GM12892 (cell line): ENCODE data around the gene EPB41L2.
A peak's percentile ranks its signal among the peaks of the same experiment; 100 is the strongest.
"Not testable (repeated sequence)": the region's sequence is repeated elsewhere in the genome, so short reads cannot be mapped to it uniquely, and the experiment has no call there.

Experiments used
- DNase-seq: peaks from one replicate; pipeline ENCODE4 v3.0.0; 2011; ENCODE audit not compliant: insufficient read length
- FAIRE-seq: peaks from 2 replicates; lab custom pipeline; 2011; peaks lifted over from hg19 to GRCh38; lab: Jason Lieb, UNC
- POLR2A ChIP-seq: IDR thresholded peaks from 2 replicates; pipeline ENCODE4 v1.6.1; 2011; ENCODE audit warnings: low read depth, low read length, control low read depth
- POLR2AphosphoS5 ChIP-seq: IDR thresholded peaks from 2 replicates; pipeline ENCODE4 v1.6.1; 2011; ENCODE audit warnings: low read depth, low read length, control low read depth
- TAF1 ChIP-seq: IDR thresholded peaks from 2 replicates; pipeline ENCODE4 v1.6.1; 2011; ENCODE audit warnings: low read depth, mild to moderate bottlenecking, control low read depth, low read length, borderline replicate concordance

Gene EPB41L2

DNA sequence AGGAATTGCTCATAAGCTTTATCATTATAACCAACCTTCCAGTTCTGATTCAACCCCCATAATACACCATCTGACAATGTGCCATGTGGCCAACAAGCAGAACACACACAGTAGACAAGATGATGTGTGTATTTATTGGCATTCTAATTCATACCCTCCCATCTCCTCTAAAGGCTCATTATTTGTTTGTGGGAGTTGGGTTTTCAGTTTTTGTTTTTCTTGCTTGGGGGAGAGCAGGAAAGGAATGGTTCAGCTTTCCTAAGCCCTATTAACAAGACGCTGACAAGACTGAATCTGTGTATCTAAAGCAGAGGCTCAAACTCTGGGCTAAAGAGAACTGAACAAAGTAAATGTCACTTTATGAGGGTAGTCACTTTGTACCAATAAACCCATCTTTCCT, 36.8 kb downstream of the EPB41L2 start:
- TF ChIP-seq POLR2A: no peak
- TF ChIP-seq POLR2AphosphoS5: no peak
- TF ChIP-seq TAF1: no peak
- FAIRE-seq (no peak), DNase-seq (no peak)

DNA sequence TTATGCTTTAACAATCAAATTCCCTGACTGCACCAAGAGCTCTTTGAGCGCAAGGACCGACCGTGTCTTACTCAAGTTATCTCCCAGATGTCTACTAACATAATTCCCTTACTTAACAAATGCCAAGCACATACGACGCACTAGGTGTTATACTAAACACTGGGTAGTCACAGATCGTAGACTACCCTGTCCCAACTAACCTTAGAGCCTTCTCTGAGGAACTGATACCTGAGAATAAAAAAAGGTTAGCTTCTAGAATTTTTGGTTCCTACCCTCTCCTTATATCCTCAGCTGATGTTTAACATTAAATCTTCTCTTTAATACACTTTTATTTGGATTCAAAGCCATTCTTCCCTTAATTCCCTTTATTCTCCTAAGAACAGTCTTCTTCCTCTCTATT, 38.5 kb downstream of the EPB41L2 start:
- FAIRE-seq (no peak), DNase-seq (no peak)
- no peak for TF ChIP-seq POLR2AphosphoS5
- no peak for TF ChIP-seq POLR2A
- no peak for TF ChIP-seq TAF1

DNA sequence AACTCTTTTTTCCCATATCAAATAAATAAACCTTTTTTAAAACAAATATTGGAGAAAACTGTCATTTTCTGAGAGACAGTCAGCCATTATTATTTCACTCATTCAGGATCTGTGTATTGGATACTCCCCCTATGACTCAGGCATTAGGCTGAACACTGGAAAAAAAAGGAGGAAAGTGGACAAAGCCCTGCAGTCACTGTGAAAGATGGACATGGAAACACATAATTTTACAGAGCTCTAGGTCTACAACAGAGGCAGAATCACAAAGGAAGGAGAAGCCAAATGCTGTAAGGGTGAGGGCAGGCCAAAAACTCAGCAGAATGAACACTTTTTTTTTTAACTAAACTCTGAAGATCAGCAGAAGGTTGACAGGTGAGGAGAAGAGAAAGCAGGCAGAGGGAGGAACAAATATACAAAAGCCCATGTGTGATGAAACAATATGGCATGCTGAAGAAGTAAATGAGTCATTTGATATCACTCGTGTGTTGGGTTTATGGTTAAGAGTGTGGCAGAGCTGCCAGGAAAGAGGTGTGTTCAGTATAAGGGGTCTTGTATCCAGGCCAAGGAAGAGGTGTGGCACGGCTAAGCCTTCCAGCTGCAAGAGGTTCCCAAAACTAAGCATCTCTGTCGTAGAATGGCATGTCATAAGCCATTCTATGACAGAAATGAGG, 39.1 kb downstream of the EPB41L2 start:
- FAIRE-seq (no peak), DNase-seq (no peak)
- TF ChIP-seq POLR2A (no peak), POLR2AphosphoS5 (no peak), TAF1 (no peak)

DNA sequence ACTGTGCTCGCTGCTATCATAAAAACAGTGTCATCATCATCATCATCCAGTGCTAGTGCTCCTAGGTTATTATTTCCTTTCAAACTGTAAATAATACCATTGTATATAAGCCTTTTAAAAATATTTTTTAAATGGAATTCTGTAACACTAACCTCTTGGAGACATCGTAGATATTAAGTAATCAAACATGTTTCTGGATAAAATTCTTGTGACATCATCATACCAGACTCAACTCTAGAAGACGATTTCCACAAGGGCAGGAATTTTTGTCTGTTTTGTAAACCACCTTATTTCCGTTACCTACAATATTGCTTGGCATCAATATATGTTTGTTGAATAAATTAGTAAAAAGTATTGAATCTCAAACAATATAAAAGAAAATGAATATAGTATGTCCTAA, 40.4 kb downstream of the EPB41L2 start:
- DNase-seq: no peak
- TF ChIP-seq POLR2AphosphoS5 (no peak), TAF1 (no peak), POLR2A (no peak)
- no peak for FAIRE-seq

DNA sequence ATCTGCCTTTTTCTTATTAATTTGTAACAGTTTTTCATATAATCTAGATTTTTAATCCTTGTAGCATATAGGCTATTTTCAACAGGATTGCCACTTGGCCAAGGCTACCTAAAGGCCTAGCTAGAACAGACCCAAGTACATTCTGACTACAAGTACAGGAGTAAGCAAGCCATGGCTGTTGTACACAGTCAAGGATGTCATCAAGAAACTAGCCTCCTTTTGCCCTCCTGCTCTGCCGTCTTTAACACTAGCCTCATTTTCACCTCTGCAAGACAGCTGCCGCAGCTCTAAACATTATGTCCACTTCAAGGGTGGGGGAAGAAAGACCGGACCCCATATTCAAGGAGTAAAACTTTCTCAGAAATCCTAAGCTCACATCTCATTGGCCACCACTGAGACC, 45.1 kb downstream of the EPB41L2 start:
- no peak for FAIRE-seq
- TF ChIP-seq POLR2AphosphoS5 (no peak), POLR2A (no peak), TAF1 (no peak)

DNA sequence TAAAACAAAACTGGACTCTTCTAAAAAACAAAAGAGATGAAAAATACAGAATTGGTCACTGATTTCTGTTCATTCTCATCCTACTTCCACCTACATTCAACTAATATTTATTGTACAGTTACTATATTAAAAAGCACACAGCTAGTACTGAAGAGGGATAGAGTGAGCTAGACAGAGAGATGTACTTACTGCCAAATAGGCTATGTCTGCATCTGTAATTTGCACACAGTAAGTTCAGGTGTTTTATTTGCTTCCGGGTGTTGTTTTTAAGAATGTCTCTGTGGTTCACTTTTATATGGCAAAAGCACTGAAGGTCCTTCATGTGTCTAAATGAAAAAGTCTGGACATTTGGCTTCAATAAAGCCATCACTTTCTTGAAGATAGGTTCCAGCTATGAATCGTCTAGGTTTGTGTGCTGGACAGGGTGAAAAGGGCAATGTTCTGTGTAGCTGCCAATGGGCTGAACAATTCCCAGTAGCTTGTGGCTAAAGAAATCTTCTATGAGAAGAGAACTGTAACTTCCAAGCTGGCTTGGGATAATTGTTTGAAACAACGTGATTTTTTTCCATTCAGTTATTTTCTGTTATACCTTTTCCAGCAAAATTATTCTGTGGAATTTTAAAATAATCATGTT, 47.3 kb downstream of the EPB41L2 start:
- no peak for TF ChIP-seq TAF1
- TF ChIP-seq POLR2AphosphoS5: no peak
- TF ChIP-seq POLR2A: no peak
- DNase-seq (no peak), FAIRE-seq (peak; percentile 44)

More for the DNA sequence above, 45.1 kb downstream of the EPB41L2 start:
- DNase-seq: no peak

DNA sequence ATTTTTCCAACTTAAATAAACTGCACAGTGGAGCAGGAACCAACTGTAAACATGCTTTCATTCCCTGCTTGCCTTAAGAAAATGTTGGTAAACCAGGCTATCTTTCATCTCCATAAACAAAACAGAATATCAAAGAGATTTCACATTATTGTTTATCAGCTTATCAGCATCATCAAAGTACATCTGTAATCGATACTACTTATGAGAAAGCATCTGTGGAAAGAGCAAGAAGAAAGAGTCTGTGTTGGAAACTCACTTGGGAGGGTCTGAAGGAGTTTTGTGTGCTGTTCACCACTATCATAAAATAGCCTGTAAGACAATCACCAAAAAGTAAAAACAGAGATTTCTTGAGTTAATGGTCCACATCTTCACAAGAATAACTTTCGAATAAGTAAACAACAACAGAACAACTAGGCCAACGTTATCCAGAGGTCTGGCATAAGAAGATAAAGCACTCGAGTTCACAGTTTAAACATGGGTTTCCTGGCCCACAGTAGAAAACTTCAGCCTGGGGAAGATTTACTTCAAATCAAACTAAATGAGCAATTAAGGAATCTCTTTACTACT, 47.9 kb downstream of the EPB41L2 start:
- no peak for TF ChIP-seq TAF1
- TF ChIP-seq POLR2AphosphoS5: no peak
- TF ChIP-seq POLR2A: no peak
- FAIRE-seq (no peak), DNase-seq (no peak)

DNA sequence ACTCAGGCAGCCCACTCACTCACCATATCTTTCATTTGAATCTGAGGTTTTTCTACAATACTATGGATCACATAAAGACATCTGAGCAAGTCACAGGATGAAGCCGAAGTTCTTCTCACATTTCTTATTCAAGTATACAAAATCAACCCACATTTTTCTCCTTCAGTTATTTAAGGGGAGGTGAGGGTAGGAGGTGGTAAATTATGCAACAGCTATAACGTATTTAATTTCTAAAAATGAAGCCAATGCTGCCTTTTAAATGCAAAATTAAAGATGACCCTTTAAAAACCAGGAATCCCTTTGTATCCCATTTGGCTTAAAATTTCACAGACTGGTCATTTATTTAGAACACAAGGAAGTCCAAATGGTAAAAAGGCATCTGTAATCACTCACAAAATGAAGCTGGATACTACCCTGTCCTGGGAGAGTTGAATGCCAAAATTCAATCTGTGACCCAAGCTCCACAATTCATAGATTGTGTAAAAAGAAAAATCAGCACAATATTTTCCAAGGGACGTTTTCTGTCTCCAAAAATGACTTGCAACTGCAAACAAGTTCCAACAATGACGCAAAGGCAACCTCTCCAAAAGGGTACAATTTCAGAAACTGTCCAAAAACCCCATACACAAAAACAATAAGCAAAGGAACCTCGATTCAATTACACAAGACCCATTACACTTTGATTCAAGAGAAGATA, 48.8 kb downstream of the EPB41L2 start:
- no peak for FAIRE-seq
- TF ChIP-seq POLR2A (no peak), TAF1 (no peak), POLR2AphosphoS5 (no peak)
- no peak for DNase-seq

DNA sequence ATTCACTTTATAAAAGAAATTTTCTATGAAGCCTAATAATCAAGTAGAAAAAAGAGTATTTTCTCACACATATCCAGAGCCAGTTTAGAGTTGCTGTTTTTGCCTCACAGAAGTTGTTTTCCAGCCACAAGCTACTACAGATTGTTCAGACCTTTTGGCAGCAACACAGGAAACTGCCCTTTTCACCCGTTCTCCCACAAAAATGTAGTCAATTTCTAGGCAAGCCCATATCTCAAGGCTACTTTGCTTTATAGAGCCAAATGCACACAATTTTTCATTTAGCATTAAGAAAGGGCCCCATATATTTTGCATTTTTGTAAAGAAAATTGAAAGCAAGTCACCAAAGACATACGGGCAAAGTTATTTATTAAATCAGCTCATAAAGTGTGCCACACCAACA, 49.5 kb downstream of the EPB41L2 start:
- DNase-seq: no peak
- no peak for TF ChIP-seq TAF1
- TF ChIP-seq POLR2AphosphoS5: no peak
- TF ChIP-seq POLR2A: no peak
- FAIRE-seq: no peak

DNA sequence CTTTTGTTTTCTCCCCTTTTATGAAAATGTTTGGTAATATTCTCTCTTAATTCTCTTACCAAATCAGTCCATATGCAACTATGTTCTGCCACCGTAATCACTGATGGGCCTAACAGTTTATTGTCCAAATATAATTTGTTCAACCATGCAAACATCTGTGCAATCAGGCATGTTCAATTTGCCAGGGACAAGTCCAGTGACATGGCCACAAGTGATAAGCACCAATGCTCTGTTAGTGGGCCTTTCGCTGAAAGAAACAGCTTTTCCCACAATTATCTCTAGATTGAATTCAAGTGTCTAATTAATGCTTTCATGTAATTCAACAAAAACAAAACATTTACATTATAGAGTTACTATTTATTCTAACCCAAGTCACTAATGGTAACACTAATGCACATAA, 53.3 kb downstream of the EPB41L2 start:
- TF ChIP-seq POLR2AphosphoS5: no peak
- TF ChIP-seq TAF1: no peak
- no peak for TF ChIP-seq POLR2A
- DNase-seq (no peak), FAIRE-seq (no peak)

DNA sequence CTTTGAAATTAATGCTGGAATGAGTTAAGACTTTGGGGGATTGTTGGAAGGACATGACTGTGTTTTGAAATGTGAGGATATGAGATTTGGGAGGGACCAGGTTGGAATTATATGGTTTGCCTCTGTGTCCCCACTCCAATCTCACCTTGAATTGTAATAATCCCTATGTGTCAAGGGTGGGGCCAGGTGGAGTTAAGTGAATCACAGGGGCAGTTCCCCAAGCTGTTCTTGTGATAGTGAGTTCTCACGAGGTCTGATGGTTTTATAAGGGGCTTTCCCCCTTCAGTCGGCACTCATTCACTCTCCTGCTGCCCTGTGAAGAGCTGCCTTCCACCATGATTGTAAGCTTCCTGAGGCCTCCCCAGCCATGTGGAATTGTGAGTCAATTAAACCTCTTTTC, 54.1 kb downstream of the EPB41L2 start:
- DNase-seq, FAIRE-seq: not testable (repeated sequence)

DNA sequence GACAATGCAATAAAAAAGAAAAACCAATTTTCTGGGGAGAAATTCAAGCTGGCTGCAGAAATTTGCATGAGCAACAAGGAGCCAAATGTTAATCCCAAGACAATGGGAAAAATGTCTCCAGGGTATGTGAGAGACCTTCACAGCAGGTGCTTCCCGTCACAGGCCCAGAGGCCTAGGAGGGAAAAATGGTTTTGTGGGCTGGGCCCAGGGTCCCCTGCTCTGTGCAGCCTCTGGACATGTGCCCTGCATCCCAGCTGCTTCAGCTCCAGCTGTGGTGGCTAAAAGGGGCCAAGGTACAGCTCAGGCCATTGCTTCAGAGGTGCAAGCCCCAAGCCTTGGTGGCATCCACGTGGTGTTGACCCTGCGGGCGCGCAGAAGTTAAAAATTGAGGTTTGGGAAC, 55.1 kb downstream of the EPB41L2 start:
- not testable (repeated sequence) for FAIRE-seq, DNase-seq
